Keratinocyte (primary cell): Measurements from ENCODE around the gene FAM83G.

Experiments used
- CTCF ChIP-seq, 3 experiments: IDR thresholded peaks in 1 of 3; conservative IDR thresholded peaks in 1 of 3; optimal IDR thresholded peaks in 1 of 3; 2 replicates in 2 of 3; 3 replicates in 1 of 3; pipeline versions ENCODE3 to v1.5.1; 2011; ENCODE audit warnings: low read length in 3 of 3, mild to moderate bottlenecking in 3 of 3, moderate library complexity in 2 of 3, control low read depth in 1 of 3, inconsistent platforms in 1 of 3; ENCODE audit not compliant: insufficient read depth in 2 of 3; ENCODE audit errors: extremely low read depth in 1 of 3
- EZH2 ChIP-seq: IDR thresholded peaks from one replicate; pipeline ENCODE4 v1.6.1; 2012; ENCODE audit warnings: inconsistent platforms, mild to moderate bottlenecking, low read length, moderate library complexity

- TF ChIP-seq EZH2: no peak
- TF ChIP-seq CTCF (optimal IDR thresholded peaks at IDR 0.05 in 1 of 3, IDR thresholded peaks at IDR 0.05 in 1 of 3, conservative IDR thresholded peaks at IDR 0.05 in 1 of 3; ENCODE audit: extremely low read depth in 1 of 3, insufficient read depth in 2 of 3, low read length in 3 of 3): no peak
Observed at GRCh38 chr17:19013806-19014627, 9.5 kb upstream of the FAM83G start.
